Activated naive CD8-positive, alpha-beta T cell treated with anti-CD3 and anti-CD28 coated beads, Interleukin-2, amount 50 U/mL, for 24 hours (primary cell): ENCODE measurements around the gene PLEKHH3.
A peak's percentile ranks its signal among the peaks of the same experiment; 100 is the strongest.

ENCODE experiments used
- ATAC-seq: fragments of 150-1000 bp; cut with Tn5 transposase; one replicate; pipeline ENCODE4 v1.10.0; 2021
- DNase-seq: peaks from one replicate; pipeline ENCODE4 v3.0.0; 2021
- H3K27ac Mint-ChIP-seq: one replicate; pipeline ENCODE4 v1.8.0; 2021; ENCODE audit warnings: mild to moderate bottlenecking, mixed read lengths
- H3K27me3 Mint-ChIP-seq: one replicate; pipeline ENCODE4 v1.8.0; 2021; ENCODE audit warnings: mixed read lengths
- H3K36me3 Mint-ChIP-seq: one replicate; pipeline ENCODE4 v1.8.0; 2021; ENCODE audit warnings: low read depth, mixed read lengths
- H3K4me1 Mint-ChIP-seq: one replicate; pipeline ENCODE4 v1.8.0; 2021; ENCODE audit warnings: mixed read lengths
- H3K4me3 Mint-ChIP-seq: one replicate; pipeline ENCODE4 v1.8.0; 2021; ENCODE audit warnings: mild to moderate bottlenecking, moderate library complexity, mixed read lengths
- H3K9me3 Mint-ChIP-seq: one replicate; pipeline ENCODE4 v1.8.0; 2021; ENCODE audit warnings: mixed read lengths

The PLEKHH3 gene, protein sequence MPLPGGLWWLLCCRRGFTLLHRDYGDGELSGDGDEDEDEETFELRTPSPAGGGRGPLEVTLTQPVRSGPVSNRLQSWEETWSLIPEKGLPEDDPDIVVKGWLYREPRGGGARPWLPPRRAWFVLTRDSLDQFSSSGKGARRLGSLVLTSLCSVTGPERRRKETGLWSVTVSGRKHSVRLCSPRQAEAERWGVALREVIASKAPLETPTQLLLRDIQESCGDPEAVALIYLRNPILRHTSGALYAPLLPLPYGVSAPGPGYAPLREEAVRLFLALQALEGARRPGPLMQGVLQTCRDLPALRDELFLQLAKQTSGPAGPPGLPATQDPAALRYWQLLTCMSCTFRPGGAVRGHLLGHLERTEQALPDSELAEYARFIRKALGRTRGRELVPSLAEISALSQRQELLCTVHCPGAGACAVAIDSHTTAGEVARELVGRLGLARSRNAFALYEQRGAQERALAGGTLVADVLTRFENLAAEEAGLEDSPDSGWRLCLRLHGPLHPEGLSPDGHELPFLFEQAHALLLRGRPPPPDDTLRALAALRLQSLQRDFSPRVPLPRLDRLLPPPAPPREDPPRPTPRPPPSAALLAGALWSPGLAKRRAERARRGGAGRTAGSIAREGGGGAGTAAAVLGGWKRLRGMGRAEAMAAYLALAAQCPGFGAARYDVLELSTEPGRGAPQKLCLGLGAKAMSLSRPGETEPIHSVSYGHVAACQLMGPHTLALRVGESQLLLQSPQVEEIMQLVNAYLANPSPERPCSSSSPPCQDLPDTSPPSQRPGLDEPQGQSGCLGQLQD

DNA sequence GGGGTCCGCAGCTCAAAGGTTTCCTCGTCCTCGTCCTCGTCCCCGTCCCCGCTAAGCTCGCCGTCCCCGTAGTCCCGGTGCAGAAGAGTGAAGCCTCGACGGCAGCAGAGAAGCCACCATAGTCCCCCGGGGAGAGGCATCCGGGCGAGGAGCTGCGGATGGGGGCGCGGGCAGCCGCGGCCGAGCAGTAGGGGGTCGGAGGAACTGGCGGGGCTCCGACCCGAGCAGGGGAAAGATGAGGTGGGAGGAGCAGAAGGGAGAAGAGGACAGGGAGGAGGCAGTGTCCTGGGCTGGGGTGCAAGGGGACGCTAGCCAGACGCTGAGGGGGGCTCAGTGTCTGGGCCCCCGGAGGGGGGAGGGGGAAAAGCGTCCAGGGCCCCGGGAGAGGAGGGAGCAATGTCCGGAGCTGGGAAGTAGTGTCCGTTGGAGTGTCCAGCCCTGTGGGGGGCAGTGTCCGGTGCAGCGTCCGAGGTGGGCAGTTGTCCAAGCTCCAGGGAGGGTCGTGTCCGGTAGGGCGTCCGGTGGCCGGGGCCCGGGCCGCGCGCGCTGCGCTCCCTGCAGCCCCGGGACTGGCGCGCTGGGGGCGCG, at the start of gene PLEKHH3:
TSS of gene PLEKHH3 (minus strand) at position 571 of the 588 bp plus-strand sequence. CDS start at position 140, 431 bp downstream.
- Mint-ChIP-seq H3K27me3 (peaks cover 45% of the 10 kb centered on the region), H3K4me1 (peaks cover 51% of the 10 kb centered on the region), H3K27ac (peak within 1 kb of the TSS; percentile 64), H3K4me3 (peak within 1 kb of the TSS; percentile 74), H3K9me3 (no peaks in the 10 kb centered on the region), H3K36me3 (no peaks in the 10 kb centered on the region)
- peak; percentile 29 for DNase-seq
- no peak for ATAC-seq

DNA sequence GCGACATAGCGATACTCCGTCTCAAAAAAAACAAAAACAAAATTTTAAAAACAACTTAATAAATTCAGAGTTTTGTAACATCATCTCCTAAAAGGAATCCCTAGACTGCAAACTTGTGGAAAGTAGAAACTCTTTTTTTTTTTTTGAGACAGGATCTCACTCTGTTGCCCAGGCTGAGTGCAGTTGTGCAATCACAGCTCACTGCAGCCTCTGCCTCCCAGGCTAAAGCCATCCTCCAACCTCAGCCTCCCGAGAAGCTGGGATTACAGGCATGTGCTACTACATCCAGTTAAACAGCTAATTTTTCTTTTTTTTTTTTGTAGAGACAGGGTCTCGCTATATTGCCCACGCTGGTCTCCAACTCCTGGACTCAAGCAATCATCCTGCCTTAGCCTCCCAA, 48.3 kb upstream of the PLEKHH3 start:
- no peak for ATAC-seq
- no peaks in the 10 kb centered on the region for H3K9me3 Mint-ChIP-seq
- DNase-seq, result no peak
- no peaks in the 10 kb centered on the region for H3K4me1 Mint-ChIP-seq
- H3K27me3 Mint-ChIP-seq, result no peaks in the 10 kb centered on the region
- no peak overlapping the region for H3K27ac Mint-ChIP-seq
- H3K36me3 Mint-ChIP-seq, result peaks cover 22% of the 10 kb centered on the region
- no peak overlapping the region for H3K4me3 Mint-ChIP-seq

DNA sequence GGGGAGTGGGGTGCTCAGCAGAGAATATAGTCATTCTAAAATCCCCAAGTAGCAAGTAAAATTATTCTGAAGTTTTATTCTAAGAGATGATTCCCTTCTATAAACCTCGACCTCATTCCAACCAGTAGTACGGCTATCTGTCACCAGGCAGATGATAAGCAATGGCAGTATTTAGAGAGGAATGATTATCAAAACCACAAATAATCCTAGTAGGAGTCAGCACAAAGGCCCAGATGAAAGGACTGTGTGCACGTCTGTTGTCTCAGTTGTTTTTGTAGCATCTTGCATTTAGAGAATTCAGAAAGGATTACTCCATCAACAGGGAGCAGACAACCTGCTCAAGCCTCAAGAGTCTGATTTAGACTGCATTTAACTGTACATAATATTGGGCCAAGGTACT, 46.8 kb upstream of the PLEKHH3 start:
- H3K4me1 Mint-ChIP-seq, result no peaks in the 10 kb centered on the region
- DNase-seq, result no peak
- no peaks in the 10 kb centered on the region for H3K9me3 Mint-ChIP-seq
- no peak overlapping the region for H3K27ac Mint-ChIP-seq
- H3K4me3 Mint-ChIP-seq, result no peak overlapping the region
- ATAC-seq, result no peak
- H3K27me3 Mint-ChIP-seq, result no peaks in the 10 kb centered on the region
- peaks cover 25% of the 10 kb centered on the region for H3K36me3 Mint-ChIP-seq

DNA sequence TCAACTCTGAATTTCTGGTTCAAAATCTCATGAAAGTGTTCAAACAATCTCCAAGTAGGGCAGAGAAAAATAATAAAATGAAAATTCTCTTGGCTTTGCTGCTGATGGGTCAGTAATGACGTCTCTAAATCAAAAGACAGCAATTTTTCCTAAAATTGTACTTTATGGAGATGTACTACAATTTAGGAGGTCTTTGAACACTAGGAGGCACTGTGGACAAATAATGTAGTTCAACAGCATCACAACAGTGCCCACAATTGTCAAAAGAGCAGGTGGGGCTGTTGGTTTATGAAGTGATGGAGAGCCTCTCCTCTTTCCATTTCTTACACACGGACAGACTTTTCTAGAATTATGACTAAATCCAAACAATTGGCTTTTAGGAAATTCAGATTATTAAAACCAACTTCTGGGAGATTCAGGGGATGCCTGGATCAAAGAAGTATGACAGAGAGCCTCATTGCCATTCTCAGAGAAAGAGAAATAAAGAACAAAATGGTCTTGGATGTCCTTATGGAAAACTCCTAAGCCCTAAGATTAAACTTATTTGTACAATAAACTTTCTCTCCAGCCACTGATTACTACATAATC, 44.3 kb upstream of the PLEKHH3 start:
- no peaks in the 10 kb centered on the region for H3K4me1 Mint-ChIP-seq
- H3K9me3 Mint-ChIP-seq, result no peaks in the 10 kb centered on the region
- H3K36me3 Mint-ChIP-seq, result peaks cover 34% of the 10 kb centered on the region
- H3K27ac Mint-ChIP-seq, result peak overlapping the region; percentile 15
- DNase-seq (no peak), ATAC-seq (peak; percentile 73)
- H3K4me3 Mint-ChIP-seq, result no peak overlapping the region
- no peaks in the 10 kb centered on the region for H3K27me3 Mint-ChIP-seq

DNA sequence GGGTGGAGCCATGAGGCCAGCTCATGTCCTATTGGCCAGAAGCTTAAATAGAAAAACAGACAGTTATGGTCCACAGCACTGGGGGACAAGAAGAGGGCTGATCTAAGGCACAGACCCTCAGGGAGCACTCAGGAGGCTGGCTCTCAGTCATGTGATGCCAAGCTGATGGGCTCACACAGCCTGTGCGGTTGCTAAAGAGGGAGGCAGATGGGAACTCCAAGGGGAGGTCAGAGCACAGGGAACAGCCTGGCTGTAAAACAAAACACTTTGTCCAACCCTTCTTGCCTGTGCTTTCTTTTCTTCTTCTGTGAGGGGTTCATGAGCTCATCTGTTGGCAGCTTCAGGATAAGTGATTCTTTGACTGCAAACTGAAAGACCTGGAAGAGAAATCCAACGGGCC, 32.8 kb upstream of the PLEKHH3 start:
- Mint-ChIP-seq H3K27ac (no peak overlapping the region), H3K4me3 (no peak overlapping the region), H3K36me3 (peaks cover 60% of the 10 kb centered on the region), H3K4me1 (peaks cover 22% of the 10 kb centered on the region), H3K9me3 (no peaks in the 10 kb centered on the region), H3K27me3 (no peaks in the 10 kb centered on the region)
- ATAC-seq, result no peak
- no peak for DNase-seq

DNA sequence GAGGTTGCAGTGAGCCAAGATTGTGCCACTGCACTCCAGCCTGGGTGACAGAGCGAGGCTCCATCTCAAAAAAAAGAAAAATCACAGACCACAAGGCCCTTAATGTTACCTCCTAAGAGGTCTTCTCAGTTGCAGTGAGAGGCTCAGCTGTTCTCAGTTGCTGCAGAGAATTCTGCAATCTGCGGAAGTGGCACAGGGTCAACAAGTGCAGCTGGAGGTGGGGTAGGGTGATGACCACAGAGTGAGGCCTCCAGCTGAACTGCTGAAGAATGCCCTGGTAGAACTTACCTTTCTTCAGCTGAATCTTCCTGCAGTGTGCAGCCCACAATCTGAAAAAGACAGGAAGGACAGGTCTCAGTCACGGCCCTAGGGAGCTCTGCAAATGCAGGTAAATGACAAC, 31.8 kb upstream of the PLEKHH3 start:
- H3K27me3 Mint-ChIP-seq, result no peaks in the 10 kb centered on the region
- no peak for DNase-seq
- peaks cover 25% of the 10 kb centered on the region for H3K4me1 Mint-ChIP-seq
- no peak overlapping the region for H3K27ac Mint-ChIP-seq
- H3K36me3 Mint-ChIP-seq, result peaks cover 62% of the 10 kb centered on the region
- ATAC-seq, result no peak
- no peak overlapping the region for H3K4me3 Mint-ChIP-seq
- H3K9me3 Mint-ChIP-seq, result no peaks in the 10 kb centered on the region

DNA sequence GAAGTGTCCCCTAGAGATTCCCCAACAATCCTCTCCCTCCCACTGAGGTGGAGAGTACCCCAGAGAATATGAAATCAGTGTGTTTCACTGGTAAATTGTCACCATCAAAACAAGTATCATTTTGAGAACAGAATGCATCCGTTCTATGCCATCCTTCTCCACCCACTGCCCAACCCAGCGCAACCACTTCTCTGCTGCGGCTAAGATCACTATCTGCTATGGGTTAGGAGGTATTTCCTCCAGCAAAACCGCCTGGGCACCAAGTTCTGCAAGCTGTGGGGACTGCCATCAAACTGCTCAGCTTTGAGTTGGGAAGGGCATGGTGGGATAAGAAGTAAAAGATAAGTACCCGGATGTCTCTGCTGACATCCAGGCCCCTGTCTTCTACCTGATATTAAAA, 29.9 kb upstream of the PLEKHH3 start:
- ATAC-seq (peak; percentile 42), DNase-seq (peak; percentile 54)
- H3K4me1 Mint-ChIP-seq, result peaks cover 25% of the 10 kb centered on the region
- H3K4me3 Mint-ChIP-seq, result no peak overlapping the region
- no peaks in the 10 kb centered on the region for H3K27me3 Mint-ChIP-seq
- H3K27ac Mint-ChIP-seq, result no peak overlapping the region
- H3K9me3 Mint-ChIP-seq, result no peaks in the 10 kb centered on the region
- peaks cover 59% of the 10 kb centered on the region for H3K36me3 Mint-ChIP-seq

DNA sequence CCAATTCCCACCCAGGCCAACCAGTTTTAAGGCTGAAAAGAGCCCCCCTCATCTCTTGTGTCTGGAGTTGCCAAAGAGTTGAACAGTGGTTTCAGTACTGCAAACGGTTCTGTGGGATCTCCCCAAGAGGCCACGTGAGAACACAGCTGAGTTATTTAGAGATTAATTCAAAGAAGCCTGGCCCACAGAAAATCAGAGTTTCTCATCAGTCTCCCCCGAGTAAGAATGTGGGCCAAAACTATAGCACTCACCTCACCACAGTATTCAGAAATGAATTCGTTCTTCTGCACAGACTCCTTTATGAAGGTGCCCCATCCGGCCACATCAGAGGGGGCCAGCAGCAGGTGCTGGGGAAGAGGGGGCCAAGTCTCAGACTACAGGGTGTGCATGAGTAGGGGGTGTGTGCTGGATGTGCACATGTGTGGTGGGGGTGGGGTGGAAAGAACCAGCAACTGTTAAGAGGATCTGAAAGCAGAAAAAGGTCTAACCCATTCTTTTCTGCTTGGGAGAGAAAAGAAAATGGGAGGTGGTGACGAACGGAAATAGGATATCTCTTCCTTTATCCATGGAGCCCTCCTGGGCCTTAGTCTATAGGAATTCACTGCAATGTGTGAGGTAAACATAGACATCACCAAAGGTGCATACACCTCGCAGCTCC, 28.2 kb upstream of the PLEKHH3 start:
- no peak overlapping the region for H3K4me3 Mint-ChIP-seq
- ATAC-seq (peak; percentile 86), DNase-seq (peak; percentile 42)
- H3K27me3 Mint-ChIP-seq, result no peaks in the 10 kb centered on the region
- H3K9me3 Mint-ChIP-seq, result no peaks in the 10 kb centered on the region
- peaks cover 48% of the 10 kb centered on the region for H3K36me3 Mint-ChIP-seq
- H3K4me1 Mint-ChIP-seq, result peaks cover 25% of the 10 kb centered on the region
- H3K27ac Mint-ChIP-seq, result peak overlapping the region; percentile 35

DNA sequence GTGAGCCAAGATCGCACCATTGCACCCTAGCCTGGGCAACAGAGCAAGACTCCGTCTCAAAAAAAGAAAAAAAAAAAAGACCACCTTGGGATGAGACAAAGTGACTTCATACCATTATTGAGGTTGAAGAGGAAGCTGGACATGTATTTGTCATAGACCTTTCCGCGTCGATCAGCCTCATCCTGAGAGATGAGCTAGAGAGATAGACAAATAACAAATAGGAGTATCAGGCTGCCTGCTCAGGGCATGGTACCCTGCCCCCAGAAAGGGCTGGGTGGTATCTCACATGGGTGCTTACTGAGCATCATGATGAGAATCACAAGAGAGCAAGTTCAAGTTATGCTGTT, 27.7 kb upstream of the PLEKHH3 start:
- H3K4me1 Mint-ChIP-seq, result peaks cover 25% of the 10 kb centered on the region
- ATAC-seq (no peak), DNase-seq (no peak)
- peak overlapping the region; percentile 35 for H3K27ac Mint-ChIP-seq
- H3K27me3 Mint-ChIP-seq, result no peaks in the 10 kb centered on the region
- H3K36me3 Mint-ChIP-seq, result peaks cover 47% of the 10 kb centered on the region
- no peak overlapping the region for H3K4me3 Mint-ChIP-seq
- no peaks in the 10 kb centered on the region for H3K9me3 Mint-ChIP-seq

DNA sequence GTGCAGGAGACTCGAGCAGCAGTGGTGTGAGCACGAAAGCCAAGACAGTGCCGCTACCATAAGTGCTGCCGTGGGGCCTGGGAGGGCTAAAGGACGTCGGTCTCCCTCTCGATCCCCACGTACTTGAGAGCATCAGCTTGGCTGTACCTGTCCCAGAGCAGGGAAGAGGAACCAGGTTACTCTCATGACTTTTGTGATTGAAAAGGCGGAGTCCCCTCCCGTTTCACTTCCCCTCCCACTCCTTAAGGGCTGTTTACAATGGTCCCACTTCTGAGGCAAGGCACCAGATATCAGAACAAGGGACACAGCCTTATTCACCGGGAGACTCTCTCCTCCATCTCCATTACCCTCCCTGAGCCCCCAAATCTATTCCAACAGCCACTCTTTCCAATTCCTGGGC, 25.7 kb upstream of the PLEKHH3 start:
- no peaks in the 10 kb centered on the region for H3K9me3 Mint-ChIP-seq
- no peak overlapping the region for H3K4me3 Mint-ChIP-seq
- H3K36me3 Mint-ChIP-seq, result peaks cover 36% of the 10 kb centered on the region
- no peak overlapping the region for H3K27ac Mint-ChIP-seq
- ATAC-seq (no peak), DNase-seq (no peak)
- peaks cover 20% of the 10 kb centered on the region for H3K4me1 Mint-ChIP-seq
- H3K27me3 Mint-ChIP-seq, result no peaks in the 10 kb centered on the region

DNA sequence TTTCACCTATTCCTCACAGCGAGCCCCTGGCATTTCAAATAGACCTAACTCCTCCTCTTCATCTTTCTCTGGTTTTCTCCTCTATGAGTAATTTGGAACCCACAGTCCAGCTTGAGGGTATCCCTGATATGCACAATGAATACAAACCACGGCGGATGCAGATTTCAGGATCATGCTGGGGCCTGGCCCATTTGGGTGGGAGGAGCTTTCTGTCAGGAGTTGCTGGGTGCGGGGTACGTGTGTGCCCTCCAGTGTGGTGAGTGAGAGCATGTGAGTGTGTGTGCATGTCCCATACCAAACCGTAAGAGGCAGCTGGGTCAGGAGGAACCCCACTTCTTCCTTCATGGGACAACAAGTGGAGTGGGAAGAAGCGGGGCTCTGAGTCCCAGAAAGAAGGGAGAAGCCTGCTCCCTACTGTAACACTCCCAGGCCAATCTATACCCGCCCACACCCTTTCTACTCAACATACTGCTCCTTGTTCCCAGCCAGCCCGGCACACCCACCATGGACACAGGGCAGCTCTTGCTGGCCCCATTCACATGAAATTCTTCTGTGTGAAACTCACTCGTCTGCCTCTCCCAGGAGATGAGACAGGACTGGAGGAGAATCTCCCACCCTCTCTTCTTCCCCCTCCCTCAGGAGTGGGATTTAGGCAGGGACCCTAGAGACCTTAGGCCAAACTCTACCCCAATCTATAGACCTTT, 23.9 kb upstream of the PLEKHH3 start:
- Mint-ChIP-seq H3K27me3 (no peaks in the 10 kb centered on the region), H3K4me3 (no peak overlapping the region), H3K27ac (no peak overlapping the region), H3K36me3 (peaks cover 27% of the 10 kb centered on the region), H3K9me3 (no peaks in the 10 kb centered on the region), H3K4me1 (peaks cover 9% of the 10 kb centered on the region)
- DNase-seq (no peak), ATAC-seq (no peak)

DNA sequence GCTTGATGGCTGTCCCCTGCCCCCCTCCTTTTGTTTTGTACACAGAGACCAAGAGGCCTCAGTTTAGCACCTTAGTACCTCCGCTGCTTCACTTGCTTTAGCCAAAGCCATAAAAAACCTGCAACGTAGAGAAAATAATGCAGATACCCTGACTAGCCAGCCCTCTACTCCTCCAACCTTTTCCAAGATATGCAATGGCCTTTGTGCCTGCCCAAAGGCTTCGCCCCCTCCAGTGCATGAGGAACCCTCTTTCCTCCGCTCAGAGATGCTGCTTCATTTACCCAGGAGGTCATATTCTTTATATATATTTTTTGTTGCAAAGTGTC, 22.6 kb upstream of the PLEKHH3 start:
- Mint-ChIP-seq H3K27ac (no peak overlapping the region), H3K9me3 (no peaks in the 10 kb centered on the region), H3K27me3 (no peaks in the 10 kb centered on the region), H3K36me3 (peaks cover 21% of the 10 kb centered on the region), H3K4me1 (peaks cover under 1% of the 10 kb centered on the region), H3K4me3 (no peak overlapping the region)
- no peak for DNase-seq
- ATAC-seq, result no peak

DNA sequence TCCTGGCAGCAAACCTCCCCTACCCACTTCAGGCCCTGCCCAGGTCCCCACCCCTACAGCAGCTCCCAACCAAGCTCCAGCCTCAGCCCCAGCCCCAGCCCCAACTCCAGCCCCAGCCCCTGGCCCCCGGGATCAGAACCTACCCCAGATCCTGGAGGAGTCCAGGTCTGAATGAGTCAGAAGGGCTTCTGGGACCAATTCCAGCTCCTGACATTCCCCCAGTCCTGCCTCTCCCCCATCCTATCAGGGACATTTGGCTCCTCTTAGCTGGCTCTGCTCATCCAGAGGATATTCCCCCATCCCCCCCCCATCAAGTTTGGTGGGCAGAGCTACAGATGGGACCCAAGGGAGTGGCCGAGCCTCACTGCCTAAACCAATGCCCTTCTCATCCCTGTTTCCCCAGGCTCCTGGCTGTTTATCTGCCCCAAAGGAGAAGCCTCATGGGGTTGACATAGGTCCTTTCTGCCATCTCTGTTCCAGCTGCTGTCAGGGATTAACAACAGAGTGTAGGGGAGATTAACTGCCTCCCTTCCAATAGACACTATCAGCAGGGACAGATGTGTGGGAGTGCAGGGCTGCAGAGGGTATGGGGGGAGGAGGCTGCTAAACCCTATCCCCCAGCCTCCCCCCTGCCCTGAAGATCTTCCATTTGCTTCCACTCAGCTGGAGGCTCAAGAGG, 22.1 kb upstream of the PLEKHH3 start:
- no peak for ATAC-seq
- peaks cover 18% of the 10 kb centered on the region for H3K36me3 Mint-ChIP-seq
- no peaks in the 10 kb centered on the region for H3K27me3 Mint-ChIP-seq
- no peaks in the 10 kb centered on the region for H3K4me1 Mint-ChIP-seq
- no peak for DNase-seq
- no peak overlapping the region for H3K4me3 Mint-ChIP-seq
- H3K9me3 Mint-ChIP-seq, result no peaks in the 10 kb centered on the region
- no peak overlapping the region for H3K27ac Mint-ChIP-seq
